K562 (cell line): ENCODE results near the gene F9. TPM values are rescaled to one million over a fixed set of nuclear protein-coding genes. Genes with fewer than 3 reads are reported as not detected.

Source experiments
- ATAC-seq: fragments of 200-7000 bp; cut with Tn5 transposase; 3 replicates; pipeline ENCODE4 v1.9.1; 2020; ENCODE audit warnings: moderate library complexity
- BruUV-seq: library from RNA; stranded (reverse); fragments of 400-500 nt; replicated peaks from 2 replicates; lab custom pipeline; 2021; lab: Mats Ljungman, UMichigan
- CTCF ChIA-PET: fragments of 300-600 bp; formaldehyde crosslinking; extraction: SDS; loops from one replicate; lab custom pipeline; 2021; ENCODE audit warnings: low intra/inter-chr PET ratio; lab: Yijun Ruan, JAX
- POLR2A ChIA-PET: fragments of 300-600, 350-650 bp; sonication (Branson Sonifier 250); formaldehyde crosslinking; extraction: SDS; loops from one replicate; lab custom pipeline; 2021; ENCODE audit warnings: antibody characterized with exemption, inconsistent platforms; lab: Yijun Ruan, JAX
- DNase-seq, 4 experiments: peaks; one replicate each; pipeline versions ENCODE4 v3.0.0 to v3.0.0-alpha.2; 2011 to 2018; ENCODE audit warnings: low spot score in 3 of 4, mixed read lengths in 3 of 4; ENCODE audit errors: extremely low read depth in 1 of 4
- FAIRE-seq: peaks from 2 replicates; lab custom pipeline; 2011; peaks lifted over from hg19 to GRCh38; lab: Jason Lieb, UNC
- H2AFZ ChIP-seq: 2 replicates; pipeline ENCODE4 v1.6.0; 2011; ENCODE audit warnings: low read depth, low read length, control low read depth, inconsistent platforms
- H3K27ac ChIP-seq: fragments of 200-600 bp; 3 replicates; pipeline ENCODE4 v1.8.0; 2011; ENCODE audit warnings: low read depth, mild to moderate bottlenecking, control low read depth, inconsistent platforms, low read length, moderate library complexity, mixed read lengths; ENCODE audit errors: extremely low read depth
- H3K27me3 ChIP-seq, 2 experiments: fragments of 300-600 bp in 1 of 2; 2 replicates in 1 of 2; 3 replicates in 1 of 2; pipeline versions ENCODE4 v1.6.0 to v1.8.0; 2011; ENCODE audit warnings: inconsistent platforms in 2 of 2, low read length in 2 of 2, mild to moderate bottlenecking in 1 of 2, mixed read lengths in 1 of 2, moderate library complexity in 1 of 2; ENCODE audit not compliant: control insufficient read depth in 2 of 2, insufficient read depth in 2 of 2
- H3K36me3 ChIP-seq: fragments of 300-600 bp; 3 replicates; pipeline ENCODE4 v1.8.0; 2011; ENCODE audit warnings: mild to moderate bottlenecking, low read length, inconsistent platforms; ENCODE audit not compliant: control insufficient read depth, insufficient read depth
- H3K4me1 ChIP-seq, 2 experiments: fragments of 200-600 bp in 1 of 2; replicated peaks in 1 of 2; 2 replicates in 1 of 2; 3 replicates in 1 of 2; pipeline versions ENCODE4 v1.5.1 to v1.8.0; 2011; ENCODE audit warnings: inconsistent platforms in 2 of 2, low read length in 2 of 2, mild to moderate bottlenecking in 1 of 2, mixed read lengths in 1 of 2, moderate library complexity in 1 of 2; ENCODE audit not compliant: control insufficient read depth in 2 of 2, insufficient read depth in 2 of 2
- H3K4me2 ChIP-seq: 2 replicates; pipeline ENCODE4 v1.6.1; 2011; ENCODE audit warnings: low read length, control low read depth, inconsistent platforms, mixed read lengths; ENCODE audit not compliant: insufficient read depth
- H3K4me3 ChIP-seq: fragments of 200-600 bp; sonication (generic), shearing (Covaris generic); 2 replicates; pipeline ENCODE4 v1.5.1; 2016; ENCODE audit warnings: control low read depth, inconsistent platforms
- H3K79me2 ChIP-seq: fragments of 200-600 bp; 3 replicates; pipeline ENCODE4 v1.8.0; 2011; ENCODE audit warnings: low read length, inconsistent platforms; ENCODE audit not compliant: control insufficient read depth, insufficient read depth
- H3K9ac ChIP-seq, 2 experiments: 2 replicates each; pipeline versions ENCODE4 v1.6.0 to v1.6.1; 2011; ENCODE audit warnings: low read depth in 2 of 2, low read length in 2 of 2, control low read depth in 1 of 2, inconsistent platforms in 1 of 2, mild to moderate bottlenecking in 1 of 2, mixed read lengths in 1 of 2; ENCODE audit not compliant: insufficient read depth in 1 of 2
- H3K9me1 ChIP-seq: one replicate; pipeline ENCODE4 v1.6.0; 2011; ENCODE audit warnings: inconsistent platforms, mild to moderate bottlenecking, low read length, moderate library complexity; ENCODE audit not compliant: control insufficient read depth, insufficient read depth
- H3K9me3 ChIP-seq: replicated peaks from 2 replicates; pipeline ENCODE4 v1.5.1; 2011; ENCODE audit warnings: low read depth, low read length, inconsistent platforms; ENCODE audit not compliant: control insufficient read depth, insufficient read depth
- H4K20me1 ChIP-seq: replicated peaks from 2 replicates; pipeline ENCODE4 v1.6.1; 2011; ENCODE audit warnings: low read length, inconsistent platforms, mixed read lengths; ENCODE audit not compliant: control insufficient read depth, insufficient read depth
- ATF7 ChIP-seq: fragments of 450-650 bp; IDR thresholded peaks from 2 replicates; pipeline ENCODE4 v1.7.1; 2014; ENCODE audit warnings: mild to moderate bottlenecking, moderate library complexity
- WGBS: fragments of 100-300 bp; shearing (Covaris generic); methylation state at CpG from one replicate; pipeline ENCODE4 v1.1.6; 2016; ENCODE audit warnings: low coverage, mixed read lengths; ENCODE audit not compliant: insufficient coverage; ENCODE audit errors: missing lambda C conversion rate; 5-methylcytosine and 5-hydroxymethylcytosine counted together
- in situ Hi-C: fragments of 300-500 bp; cut with MboI; formaldehyde crosslinking; loops from 4 replicates; pipeline ENCODE4 v1.15.0; 2018; ENCODE audit warnings: inconsistent platforms, mixed read lengths
- intact Hi-C: fragments of 100-400 bp; cut with micrococcal nuclease; formaldehyde crosslinking; loops from 2 replicates; pipeline ENCODE4 v1.14.2; 2022
- polyA plus RNA-seq, 8 experiments: library from polyadenylated mRNA; depleted of rRNA in 4 of 8; stranded (reverse) in 5 of 8; unstranded in 3 of 8; fragments of >200 nt; fragmentation: Nextera tagmentation in 2 of 8; fragmentation: Illumina TruSeq in 1 of 8; extraction: Ambion mirVana in 2 of 8; extraction: Trizol in 1 of 8; gene quantifications; 2 replicates each; pipeline versions ENCODE4 v1.2.1 to v1.2.3, GENCODE V29; 2011 to 2014; ENCODE audit warnings: inconsistent platforms in 1 of 8, missing spikeins in 1 of 8
- total RNA-seq, 7 experiments: library from RNA; depleted of rRNA in 6 of 7; stranded (reverse); fragments of >200 nt in 6 of 7; fragmentation: Illumina TruSeq in 2 of 7; extraction: Trizol in 2 of 7; gene quantifications; 2 replicates each; pipeline versions ENCODE4 v1.2.1 to v1.2.3, GENCODE V29; 2011 to 2021; ENCODE audit warnings: low replicate concordance in 1 of 7
- TF ChIP-seq, protein P1 (sequence below), 2 experiments: fragments of 450-650 bp in 1 of 2; sonication (generic) in 1 of 2; formaldehyde crosslinking in 1 of 2; IDR thresholded peaks in 1 of 2; conservative IDR thresholded peaks in 1 of 2; 2 replicates each; pipeline versions ENCODE4 v1.6.1 to v1.8.1; 2016 to 2023; ENCODE audit warnings: mild to moderate bottlenecking in 2 of 2, moderate library complexity in 2 of 2, inconsistent platforms in 1 of 2, missing genetic modification reagents in 1 of 2
- TF ChIP-seq, protein P2 (sequence below): fragments of 150-350 bp; conservative IDR thresholded peaks from 2 replicates; pipeline ENCODE4 v1.6.1; 2014; ENCODE audit warnings: low read length
- TF ChIP-seq, protein P3 (sequence below): fragments of 450-650 bp; IDR thresholded peaks from 2 replicates; pipeline ENCODE4 v1.6.1; 2016; ENCODE audit warnings: mild to moderate bottlenecking

The F9 gene
- total and polyA plus RNA-seq, 9 of the 15 experiments (the other 6 are each of a cell fraction or from before 2014, with no cell fraction given) = 0.09 TPM; not detected in 8

DNA sequence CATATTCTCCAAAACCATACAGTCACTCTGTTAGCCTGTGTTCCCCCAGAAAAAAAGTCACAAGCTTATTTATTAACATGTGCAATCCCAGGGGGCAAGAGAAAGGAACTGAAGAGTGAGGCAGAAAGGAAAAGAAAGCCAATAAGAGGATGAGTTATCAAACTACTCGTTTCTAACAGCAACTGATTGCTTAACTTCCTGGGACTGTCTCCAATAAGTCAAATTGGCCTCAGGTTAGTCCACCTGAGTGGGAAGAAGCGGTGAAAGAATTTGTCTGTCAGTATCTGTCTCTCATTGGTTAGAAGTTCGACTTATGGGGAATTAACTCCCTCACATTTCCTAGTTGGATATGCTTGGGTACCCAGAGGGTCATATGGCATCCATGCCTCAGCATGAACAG, 14.1 kb downstream of the F9 start:
- ChIA-PET POLR2A (no interaction called here), CTCF (no interaction called here)
- H3K27ac ChIP-seq = no peak overlapping the region
- WGBS = 0% methylated on average over 3 of the region's 3 CpGs
- no peak for ATAC-seq
- H3K9ac ChIP-seq = no peak overlapping the region
- no peak for DNase-seq
- no peaks in the 10 kb centered on the region for H3K27me3 ChIP-seq
- H2AFZ ChIP-seq = no peak overlapping the region
- no peak for FAIRE-seq
- H3K9me1 ChIP-seq = no peaks in the 10 kb centered on the region
- H3K9me3 ChIP-seq = no peaks in the 10 kb centered on the region
- no peak overlapping the region for H3K4me3 ChIP-seq
- no peak overlapping the region for H3K4me2 ChIP-seq
- BruUV-seq = no TSS peak
- no peaks in the 10 kb centered on the region for H3K79me2 ChIP-seq
- no peaks in the 10 kb centered on the region for H3K36me3 ChIP-seq
- no peaks in the 10 kb centered on the region for H3K4me1 ChIP-seq
- intact Hi-C loops (no loop called here), in situ Hi-C loops (no loop called here)
- no peaks in the 10 kb centered on the region for H4K20me1 ChIP-seq
- TF ChIP-seq, protein P1, sequence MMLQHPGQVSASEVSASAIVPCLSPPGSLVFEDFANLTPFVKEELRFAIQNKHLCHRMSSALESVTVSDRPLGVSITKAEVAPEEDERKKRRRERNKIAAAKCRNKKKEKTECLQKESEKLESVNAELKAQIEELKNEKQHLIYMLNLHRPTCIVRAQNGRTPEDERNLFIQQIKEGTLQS (IDR thresholded peaks at IDR 0.05) = no peak
- TF ChIP-seq, protein P1 (CRISPR knock-in tag; conservative IDR thresholded peaks at IDR 0.05) = no peak
- TF ChIP-seq, protein P2, sequence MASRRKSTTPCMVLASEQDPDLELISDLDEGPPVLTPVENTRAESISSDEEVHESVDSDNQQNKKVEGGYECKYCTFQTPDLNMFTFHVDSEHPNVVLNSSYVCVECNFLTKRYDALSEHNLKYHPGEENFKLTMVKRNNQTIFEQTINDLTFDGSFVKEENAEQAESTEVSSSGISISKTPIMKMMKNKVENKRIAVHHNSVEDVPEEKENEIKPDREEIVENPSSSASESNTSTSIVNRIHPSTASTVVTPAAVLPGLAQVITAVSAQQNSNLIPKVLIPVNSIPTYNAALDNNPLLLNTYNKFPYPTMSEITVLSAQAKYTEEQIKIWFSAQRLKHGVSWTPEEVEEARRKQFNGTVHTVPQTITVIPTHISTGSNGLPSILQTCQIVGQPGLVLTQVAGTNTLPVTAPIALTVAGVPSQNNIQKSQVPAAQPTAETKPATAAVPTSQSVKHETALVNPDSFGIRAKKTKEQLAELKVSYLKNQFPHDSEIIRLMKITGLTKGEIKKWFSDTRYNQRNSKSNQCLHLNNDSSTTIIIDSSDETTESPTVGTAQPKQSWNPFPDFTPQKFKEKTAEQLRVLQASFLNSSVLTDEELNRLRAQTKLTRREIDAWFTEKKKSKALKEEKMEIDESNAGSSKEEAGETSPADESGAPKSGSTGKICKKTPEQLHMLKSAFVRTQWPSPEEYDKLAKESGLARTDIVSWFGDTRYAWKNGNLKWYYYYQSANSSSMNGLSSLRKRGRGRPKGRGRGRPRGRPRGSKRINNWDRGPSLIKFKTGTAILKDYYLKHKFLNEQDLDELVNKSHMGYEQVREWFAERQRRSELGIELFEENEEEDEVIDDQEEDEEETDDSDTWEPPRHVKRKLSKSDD = no peak
- TF ChIP-seq, protein P3, sequence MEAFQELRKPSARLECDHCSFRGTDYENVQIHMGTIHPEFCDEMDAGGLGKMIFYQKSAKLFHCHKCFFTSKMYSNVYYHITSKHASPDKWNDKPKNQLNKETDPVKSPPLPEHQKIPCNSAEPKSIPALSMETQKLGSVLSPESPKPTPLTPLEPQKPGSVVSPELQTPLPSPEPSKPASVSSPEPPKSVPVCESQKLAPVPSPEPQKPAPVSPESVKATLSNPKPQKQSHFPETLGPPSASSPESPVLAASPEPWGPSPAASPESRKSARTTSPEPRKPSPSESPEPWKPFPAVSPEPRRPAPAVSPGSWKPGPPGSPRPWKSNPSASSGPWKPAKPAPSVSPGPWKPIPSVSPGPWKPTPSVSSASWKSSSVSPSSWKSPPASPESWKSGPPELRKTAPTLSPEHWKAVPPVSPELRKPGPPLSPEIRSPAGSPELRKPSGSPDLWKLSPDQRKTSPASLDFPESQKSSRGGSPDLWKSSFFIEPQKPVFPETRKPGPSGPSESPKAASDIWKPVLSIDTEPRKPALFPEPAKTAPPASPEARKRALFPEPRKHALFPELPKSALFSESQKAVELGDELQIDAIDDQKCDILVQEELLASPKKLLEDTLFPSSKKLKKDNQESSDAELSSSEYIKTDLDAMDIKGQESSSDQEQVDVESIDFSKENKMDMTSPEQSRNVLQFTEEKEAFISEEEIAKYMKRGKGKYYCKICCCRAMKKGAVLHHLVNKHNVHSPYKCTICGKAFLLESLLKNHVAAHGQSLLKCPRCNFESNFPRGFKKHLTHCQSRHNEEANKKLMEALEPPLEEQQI = no peak
- TF ChIP-seq ATF7 = no peak
